ENCODE results near the gene FAM107B.
A peak's percentile ranks its signal among the peaks of the same experiment; 100 is the strongest.

FAM107B gene

DNA sequence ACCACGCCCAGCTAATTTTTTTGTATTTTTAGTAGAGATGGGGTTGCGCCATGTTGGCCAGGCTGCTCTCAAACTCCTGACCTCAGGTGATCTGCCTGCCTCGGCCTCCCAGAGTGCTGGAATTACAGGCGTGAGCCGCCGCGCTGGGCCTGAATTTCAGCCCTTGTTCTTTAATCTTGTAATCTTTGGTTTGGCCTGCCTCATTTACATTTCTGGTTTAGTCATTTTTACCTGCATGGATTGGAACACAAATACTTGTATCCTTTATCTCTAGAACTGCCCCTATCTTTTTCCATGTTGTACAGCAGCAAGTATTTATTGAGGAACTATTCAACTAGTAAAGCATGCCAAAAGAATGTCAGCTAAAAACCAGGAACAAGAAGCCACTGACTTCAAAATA, 248.4 kb downstream of the FAM107B start:
- DNase-seq, result no peak

DNA sequence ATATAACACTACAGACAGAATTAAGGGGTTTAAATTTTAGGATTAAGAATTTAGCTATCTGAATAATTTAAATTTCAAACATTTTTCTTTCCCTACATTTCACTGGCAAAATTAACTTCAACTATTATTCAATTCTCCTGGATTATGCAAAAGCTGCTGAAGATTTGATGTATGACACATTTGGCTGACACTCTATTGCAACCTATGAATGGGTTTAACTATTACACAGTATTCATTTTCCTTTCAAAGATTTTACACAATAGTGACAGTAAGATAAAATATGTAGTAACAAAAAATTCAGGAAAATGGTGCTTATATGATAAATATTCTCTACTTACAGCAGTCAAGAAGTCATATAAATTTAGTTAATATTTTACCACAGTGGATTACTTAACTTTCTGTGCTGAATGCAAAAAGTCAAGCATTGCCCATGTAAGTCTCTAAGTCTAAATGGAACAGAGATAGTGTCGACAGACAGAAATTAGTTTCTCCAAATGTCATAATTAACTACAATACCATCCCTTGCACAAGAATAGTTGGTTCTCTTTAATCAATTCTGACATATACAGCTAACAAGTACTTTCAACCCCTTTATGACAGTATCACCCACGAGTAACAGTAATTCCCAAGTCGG, 249.9 kb downstream of the FAM107B start:
- no peak for DNase-seq

DNA sequence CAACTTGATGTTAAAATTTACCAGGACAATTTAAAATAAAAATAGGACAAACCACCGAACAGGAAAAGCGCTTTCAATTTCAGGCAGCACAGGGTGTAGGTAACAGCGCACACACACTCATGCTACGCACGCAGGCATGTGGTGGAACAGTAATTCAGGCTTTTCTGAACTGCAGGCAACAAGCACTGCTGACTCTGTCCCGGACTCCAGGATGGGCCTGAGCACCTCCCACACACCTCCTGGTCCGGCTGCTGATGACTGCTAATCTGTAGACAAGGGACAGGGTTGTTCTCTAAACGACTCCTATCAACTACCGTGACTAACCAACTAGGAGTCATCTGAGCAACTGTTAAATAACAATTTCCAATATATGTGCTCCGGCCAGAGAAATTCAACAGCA, 251.4 kb downstream of the FAM107B start:
- DNase-seq, result no peak

DNA sequence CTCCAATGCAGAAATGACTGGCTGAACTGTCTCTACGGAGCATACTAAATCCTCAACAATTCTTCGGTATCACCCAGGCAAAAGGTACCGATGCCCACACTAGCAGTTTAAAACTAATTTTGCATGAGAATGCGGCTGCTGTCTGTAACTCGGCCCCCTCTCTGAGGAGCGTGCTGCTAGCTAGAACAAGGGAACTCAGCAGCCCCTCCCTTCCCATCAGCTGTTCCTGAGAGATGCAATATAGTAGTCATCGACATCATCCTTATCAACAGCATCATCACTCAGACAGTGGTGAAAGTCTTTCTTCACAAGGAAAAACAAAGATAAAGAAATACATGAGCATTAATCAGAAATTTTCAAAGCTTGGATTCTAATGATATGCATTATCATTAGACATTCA, 254.9 kb downstream of the FAM107B start:
- DNase-seq, result no peak

DNA sequence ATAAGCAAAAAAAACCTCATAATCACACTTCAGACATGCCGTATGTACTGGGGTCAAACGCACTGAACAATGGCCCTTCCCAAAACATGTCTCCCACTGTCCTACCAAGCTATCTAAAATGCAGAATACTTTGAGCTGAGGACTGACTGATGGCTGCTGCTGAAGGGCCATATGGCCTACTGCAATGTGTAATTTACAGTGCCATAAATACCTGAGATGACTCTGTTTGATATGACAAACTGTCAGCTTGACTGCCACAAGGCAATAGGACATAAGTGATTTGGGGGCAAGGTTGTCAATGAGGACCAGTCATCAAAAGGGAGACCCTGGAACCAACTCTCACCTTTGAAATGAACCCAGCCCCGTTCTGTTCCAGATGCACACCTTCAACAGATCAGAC, 256.5 kb downstream of the FAM107B start:
- DNase-seq, result no peak

DNA sequence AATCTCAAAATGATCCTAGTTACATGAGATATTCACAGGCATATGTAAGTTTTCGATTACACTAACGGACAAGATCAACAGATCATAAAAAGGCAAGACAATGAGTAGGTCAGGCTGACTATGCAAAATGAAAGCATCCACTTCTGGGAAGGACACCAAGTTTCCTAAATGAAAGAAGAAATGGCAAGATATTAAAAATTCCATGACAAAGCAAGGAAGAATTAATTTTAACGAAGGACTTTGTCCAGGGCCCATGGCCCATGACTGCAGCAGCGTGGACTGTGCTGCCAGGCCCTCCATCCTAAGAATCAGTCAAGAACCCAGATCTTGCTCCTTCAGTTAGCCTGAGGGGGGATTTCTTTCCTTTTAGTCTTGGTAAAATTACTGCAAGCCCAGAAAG, 261.6 kb downstream of the FAM107B start:
- DNase-seq, result no peak

DNA sequence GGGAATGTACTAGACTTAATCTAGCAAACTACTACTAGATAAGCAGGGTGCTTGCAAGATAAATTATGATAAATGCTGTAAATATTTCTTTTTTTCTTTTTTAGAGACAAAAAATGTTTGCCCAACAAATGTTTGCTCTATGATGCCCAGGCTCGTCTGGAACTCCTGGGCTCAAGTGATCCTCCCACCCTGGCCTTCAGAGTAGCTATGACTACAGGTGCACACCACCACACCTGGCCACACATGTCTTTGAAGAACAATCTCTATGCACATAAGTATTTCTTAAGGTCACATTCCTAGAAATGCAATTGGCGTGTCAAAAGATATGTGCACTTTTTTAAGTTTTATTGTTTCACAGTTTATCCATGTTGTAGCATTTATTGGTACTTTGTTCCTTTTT, 264.4 kb downstream of the FAM107B start:
- DNase-seq, result no peak

DNA sequence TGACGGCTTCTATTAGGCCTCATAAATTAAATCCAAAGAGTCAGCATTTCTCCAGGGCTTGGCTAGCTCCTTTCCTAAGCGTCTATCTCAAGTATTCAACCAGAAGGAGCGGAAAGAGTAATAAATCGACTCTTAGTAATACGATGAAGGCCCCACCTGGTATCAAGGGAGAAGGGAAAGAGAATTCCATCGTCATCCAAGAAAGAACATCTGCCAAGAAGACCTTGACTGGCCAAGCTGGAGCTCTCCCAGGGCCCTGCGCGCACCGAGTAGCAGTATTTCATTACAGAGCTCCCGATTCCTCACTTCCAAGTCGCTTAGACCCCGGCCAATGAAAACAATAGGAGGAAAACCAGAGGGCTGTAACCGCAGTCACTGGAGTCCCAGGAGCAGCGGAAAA, 266.0 kb downstream of the FAM107B start:
- DNase-seq, result no peak

DNA sequence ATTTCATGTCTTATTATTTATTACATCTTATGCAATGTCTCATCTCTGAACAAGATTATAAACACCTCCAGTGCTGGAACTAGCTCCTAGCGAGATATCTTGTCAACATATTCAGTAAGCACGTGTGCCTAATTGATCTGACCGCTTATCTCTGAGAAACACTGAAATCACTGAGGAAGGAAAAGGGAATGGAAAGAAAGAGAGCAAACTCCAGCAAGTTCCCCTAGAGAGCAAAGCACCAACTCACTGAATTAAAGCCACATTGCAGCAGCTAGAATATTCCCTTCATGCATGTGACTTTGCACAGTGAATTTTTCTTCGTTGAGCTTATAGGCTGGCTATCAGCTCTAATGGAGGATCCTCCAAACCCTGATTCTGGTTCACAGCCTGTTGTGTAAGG, 266.9 kb downstream of the FAM107B start:
- no peak for DNase-seq

DNA sequence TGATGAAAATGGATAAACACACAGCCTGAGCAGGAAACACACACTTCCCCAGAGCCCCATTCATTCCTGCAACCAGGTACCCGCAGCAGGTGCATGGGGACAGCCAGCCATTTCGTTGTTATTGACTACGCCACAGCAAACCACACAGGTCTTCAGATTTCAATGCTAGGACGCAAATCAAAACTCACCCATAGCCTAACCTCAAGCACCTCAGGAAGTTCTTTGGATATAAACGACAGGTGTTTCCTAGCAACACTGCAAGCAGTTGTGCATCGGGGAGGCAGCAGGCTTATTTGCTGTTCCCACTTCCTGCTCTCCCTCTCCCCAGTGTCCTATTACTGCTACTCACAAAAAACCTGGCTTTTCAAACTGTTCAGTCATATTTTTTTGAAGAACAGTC, 267.5 kb downstream of the FAM107B start:
- DNase-seq, result peak; percentile 29

DNA sequence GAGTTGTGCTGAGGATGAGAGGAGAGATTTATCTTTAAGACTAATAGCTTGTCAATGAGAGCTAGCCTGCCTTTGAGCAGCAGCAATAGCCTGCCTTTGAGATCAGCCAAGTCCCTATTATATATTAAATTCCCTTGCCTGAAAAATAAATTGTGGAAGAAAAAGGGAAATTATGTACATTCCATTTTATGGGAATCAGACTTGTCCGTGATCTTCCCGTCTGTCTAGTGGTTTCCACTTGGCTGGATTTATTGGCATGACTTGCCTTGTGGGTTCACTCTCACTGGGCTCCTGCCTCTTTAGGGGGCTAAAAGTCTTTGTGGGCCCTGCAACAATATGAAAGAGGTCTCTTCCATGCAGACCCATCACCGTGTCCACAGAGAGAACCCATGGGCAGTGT, 272.3 kb downstream of the FAM107B start:
- no peak for DNase-seq

DNA sequence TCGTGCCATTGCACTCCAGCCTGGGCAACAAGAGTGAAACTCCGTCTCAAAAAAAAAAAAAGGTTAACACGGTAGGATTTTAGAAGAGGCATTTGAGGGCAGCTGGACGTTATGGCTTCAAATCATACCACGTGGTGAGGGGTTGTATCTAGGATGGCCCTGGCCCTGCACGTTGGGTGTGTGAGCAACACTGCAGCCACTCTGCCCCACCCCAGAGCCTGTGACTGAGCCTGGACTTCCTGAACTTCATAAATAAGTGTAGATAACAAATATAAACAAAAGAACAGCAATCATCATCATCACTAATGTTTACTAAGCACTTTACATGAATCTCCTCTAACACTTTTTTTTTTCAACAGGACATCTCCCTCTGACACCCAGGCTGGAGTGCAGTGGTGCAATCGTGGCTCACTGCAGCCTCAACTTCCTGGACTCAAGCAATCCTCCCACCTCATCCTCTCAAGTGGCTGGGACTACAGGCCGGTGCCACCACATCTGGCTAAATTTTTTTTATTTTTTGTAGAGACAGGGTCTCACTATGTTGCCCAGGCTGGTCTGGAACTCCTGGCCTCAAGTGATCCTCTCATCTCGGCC, 274.4 kb downstream of the FAM107B start:
- DNase-seq, result no peak

DNA sequence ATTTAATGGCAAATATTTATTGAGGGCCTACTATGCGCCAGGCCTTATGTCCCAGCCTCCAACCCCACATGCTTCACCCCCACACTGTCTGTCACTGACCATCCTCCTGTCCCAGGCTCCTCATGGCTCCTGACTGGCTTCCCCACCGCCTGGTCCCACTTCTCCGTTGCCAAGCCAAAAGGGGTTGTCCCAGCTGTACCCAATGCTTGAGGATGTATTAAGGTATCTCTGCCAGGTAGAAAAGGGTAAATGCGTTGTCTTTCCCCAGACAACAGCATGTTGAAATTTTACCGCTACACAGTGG, 275.1 kb downstream of the FAM107B start:
- no peak for DNase-seq

DNA sequence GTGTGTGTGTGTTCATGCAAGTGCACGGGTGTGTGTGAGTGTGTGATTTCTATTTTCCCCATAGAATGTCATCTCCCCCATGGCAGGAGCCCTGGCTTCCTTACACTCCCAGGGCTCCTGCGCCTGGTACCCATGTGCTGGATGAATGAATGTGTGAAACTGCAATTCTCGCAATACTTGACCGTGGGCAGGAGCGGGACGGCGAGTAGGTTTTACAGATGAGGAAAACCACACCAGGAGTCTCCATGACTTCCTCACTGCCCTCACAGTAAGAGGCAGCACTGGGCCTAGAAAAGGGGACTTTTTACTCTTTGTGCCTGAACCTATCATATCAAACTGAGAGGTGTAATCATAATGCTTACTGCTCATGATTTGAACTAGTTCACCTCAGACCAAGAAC, 276.4 kb downstream of the FAM107B start:
- DNase-seq, result no peak

DNA sequence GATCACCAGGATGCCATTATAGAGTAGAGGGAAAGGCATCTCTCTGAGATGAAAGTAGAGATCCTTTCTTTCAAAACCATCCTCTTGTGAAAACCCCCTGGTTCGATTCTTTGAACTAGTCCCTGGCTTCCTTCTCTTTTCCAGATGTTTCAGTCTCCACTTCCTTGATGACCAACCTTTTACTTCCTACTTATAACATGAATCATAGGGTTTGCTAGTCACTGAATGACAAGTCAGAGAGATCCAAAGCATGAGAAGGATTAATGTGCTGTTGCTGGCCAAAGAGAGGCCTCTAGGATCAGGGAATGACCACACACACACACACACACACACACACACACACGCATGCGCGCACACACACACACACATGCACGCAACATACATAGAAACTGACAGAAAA, 282.9 kb downstream of the FAM107B start:
- no peak for DNase-seq

DNA sequence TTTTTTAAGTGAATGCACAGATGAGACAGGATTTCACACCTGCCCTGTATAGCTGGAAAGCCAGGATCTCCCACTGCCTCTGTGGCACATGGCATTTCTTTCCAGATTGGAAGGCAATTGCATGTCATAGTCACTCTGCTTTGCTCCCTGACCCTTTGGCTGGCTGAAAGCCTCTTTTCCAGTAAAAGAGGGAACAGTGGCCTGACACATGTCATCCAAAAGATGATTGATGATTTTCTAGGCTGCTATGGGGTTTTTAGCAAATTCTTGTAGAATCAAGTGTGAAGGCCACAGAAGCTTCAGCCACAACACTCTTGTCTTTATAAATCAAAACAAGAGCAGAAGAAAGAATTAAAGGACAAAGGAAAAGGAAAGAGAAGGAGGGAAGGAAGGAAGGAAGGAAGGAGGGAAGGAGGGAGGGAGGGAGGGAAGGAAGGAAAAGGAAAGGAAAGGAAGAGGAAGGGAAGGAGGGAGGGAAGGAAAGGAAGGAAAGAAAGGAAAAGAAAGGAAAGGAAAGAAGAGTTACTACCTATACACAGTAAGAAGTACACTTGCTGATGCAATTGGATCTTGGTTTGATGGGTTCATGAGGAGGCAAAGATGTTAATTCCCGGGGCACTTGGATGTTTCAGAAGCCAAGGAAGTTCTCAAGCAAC, 285.0 kb downstream of the FAM107B start:
- DNase-seq, result no peak

DNA sequence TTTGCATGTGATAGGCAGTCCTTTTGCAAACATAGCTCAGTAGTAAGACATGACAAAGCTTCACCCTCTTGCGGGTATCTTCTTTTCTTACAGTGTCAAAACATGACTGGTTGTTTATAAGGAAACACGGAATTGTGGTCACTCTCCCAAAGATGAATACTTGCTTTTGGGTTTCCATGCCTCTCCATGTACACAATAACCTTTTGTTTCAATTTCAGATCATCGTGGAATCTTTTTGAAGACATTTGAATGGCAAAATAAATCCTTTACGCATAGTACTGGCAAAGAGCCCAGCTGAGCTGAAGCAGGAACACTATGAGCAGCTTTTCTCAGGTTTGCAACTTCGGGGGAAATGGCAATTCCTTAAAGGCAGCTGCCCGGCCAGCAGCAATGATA, 287.2 kb downstream of the FAM107B start:
- no peak for DNase-seq

DNA sequence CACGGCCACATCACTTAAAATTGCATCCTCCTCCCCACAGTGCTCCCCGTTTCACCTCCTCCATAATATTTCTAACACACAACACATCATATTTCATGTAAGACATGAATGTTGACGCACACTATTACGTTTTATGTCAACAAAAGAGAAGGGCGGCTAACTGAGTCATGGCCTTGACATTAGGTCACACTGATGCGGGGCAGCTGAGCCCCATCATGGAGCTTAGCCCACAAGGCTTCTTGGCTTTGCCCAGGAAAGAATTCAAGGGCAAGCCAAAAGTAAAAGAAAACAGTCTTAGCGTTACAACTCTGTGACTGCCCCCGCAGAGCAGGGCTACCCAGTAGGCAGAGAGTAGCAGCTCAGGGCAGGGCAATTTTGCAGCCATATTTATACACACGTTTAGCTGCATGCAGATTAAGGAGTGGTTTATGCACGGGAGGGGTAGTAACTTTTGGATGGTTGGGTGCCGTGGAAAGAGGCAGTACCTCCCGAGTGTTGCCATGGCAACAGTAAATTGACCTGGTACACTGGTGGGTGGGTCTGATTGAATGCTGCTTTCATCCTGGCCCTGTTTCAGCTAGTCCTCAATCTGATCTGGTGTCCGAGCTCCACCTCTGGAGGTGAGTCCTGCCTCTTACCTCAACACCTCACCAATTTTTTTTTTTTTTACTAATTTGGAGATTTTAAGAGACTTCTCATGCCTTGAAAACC, 287.8 kb downstream of the FAM107B start:
- no peak for DNase-seq

DNA sequence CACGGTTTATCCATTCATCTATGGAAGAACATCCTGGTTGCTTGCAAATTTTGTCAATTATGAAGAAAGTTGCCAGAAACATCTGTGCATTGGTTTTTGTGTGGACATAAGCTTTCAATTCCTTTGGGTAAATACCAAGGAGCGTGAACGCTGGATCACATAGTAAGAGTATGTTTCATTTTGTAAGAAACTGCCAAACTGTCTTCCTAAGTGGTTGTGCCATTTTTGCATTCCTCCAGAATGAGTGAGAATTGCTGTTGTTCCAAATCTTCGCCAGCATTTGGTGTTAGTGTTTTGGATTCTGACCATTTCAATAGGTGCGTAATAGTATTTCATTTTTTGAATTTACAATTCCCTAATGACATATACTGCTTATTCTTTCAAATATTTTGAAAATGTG, 288.7 kb downstream of the FAM107B start:
- no peak for DNase-seq

DNA sequence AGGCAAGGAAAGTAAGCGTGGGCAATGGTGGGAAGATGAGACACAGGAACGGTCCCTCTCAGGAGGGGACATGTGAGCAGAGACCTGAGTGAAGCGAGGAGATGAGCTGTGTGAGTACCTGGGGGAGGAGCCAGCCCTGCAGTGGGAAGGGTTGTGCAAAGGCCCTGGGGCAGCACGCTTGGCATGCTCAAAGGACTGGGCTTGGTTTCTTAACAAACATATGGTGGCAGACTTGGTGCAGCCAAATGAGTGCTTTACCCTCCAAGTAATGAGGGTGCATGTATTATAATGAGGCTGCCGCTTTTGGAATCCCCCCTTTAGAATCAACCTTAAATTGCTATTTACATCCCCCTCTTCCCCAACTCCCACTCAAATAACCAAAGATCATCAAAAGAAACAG, 291.3 kb downstream of the FAM107B start:
- DNase-seq, result no peak

DNA sequence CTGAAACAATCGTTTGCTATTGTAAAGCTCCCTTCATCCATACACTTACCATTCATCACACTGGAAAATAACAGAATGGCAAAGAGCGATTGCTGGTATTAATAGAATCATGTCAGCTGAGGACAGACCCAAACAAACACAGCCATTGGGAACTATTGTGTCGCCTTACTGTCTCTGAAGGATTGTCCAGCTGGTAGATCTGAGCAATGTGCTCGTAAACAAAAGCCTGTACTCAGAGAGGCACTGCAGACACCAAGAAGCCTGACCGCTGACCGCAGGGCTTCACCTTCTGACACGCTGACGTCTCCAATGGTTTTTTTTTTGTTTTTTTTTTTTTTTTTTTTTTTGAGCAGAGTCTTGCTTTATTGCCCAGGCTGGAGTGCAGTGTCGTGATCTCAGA, 292.9 kb downstream of the FAM107B start:
- no peak for DNase-seq

DNA sequence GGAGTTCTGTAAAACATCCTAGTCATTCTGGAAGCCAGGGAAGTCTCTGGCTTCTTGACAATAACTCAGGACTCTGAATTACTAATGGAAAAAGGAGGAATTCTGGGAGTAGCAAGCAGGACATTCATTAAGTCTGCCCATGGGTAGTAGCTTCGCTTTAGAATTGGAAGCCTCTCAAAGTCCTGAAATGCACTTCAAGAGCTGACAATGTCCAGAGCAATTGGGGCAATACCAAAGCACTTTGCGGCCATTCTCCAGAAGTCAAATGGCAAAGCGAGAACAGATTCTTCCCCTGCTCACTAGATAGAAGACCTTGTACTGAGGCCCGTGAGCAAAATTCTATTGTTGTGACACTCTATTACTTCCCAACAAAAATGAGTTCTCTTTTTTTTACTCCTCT, 293.7 kb downstream of the FAM107B start:
- no peak for DNase-seq

DNA sequence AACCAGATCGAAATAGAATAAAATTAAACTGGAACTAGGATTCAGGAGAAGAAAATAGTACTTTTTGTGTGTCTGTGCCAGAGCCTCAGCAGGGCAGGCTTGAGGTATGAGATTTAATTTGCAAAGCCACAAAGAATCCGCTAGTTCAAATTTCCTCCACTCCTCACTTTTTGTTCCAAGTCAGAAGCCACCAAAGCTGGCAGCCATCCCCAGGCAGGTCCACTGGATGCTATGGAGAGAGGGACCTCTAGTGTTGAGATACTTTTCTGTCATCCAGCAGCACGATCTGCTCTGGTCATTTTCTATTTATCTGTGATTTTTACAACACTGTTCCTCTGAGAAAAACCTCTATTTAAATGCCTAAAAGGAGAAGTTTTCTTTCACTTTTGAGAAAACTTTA, 296.1 kb downstream of the FAM107B start:
- peak; percentile 8 for DNase-seq

DNA sequence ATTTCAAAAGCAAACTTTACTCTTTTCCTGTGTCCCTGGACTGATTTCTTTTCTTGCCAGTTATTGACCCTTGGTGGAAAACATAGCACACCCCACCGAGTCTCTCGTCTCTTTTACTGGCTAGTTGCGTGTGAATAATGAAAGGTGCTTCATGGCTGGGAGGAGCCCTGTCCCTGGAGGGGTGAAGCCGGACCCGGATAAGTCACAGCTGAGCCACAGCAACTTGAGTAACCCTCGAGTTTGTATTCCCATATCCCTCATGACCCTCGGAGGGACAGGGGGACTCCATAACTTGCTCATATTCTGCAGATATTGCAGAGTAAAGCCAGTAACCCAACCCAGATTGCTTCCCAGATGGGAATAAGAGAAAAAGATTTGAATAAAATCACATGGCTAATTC, 296.5 kb downstream of the FAM107B start:
- no peak for DNase-seq

DNA sequence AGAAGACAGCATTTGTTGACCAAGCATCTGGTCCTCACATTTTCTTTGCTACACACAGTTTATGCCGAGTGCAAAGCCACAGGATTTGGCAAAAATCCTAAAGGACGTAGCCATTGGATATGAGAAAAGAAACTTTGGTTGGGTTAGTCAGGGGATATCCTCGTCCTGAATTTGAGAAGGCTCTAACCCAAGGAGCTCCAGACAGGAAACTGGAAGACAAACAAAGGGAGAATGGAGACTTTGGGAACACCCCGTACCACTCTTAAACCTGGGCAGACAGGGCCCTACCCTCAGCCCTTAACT, 297.3 kb downstream of the FAM107B start:
- DNase-seq, result no peak
